ENCODE data around the gene OR6S1. TPM values are rescaled to one million over a fixed set of nuclear protein-coding genes. Genes with fewer than 3 reads are reported as not detected.
"Not testable (repeated sequence)": the region's sequence is repeated elsewhere in the genome, so short reads cannot be mapped to it uniquely, and the experiment has no call there.

OR6S1 gene
- total RNA-seq, 1 experiment from 2014 or later, result not detected

DNA sequence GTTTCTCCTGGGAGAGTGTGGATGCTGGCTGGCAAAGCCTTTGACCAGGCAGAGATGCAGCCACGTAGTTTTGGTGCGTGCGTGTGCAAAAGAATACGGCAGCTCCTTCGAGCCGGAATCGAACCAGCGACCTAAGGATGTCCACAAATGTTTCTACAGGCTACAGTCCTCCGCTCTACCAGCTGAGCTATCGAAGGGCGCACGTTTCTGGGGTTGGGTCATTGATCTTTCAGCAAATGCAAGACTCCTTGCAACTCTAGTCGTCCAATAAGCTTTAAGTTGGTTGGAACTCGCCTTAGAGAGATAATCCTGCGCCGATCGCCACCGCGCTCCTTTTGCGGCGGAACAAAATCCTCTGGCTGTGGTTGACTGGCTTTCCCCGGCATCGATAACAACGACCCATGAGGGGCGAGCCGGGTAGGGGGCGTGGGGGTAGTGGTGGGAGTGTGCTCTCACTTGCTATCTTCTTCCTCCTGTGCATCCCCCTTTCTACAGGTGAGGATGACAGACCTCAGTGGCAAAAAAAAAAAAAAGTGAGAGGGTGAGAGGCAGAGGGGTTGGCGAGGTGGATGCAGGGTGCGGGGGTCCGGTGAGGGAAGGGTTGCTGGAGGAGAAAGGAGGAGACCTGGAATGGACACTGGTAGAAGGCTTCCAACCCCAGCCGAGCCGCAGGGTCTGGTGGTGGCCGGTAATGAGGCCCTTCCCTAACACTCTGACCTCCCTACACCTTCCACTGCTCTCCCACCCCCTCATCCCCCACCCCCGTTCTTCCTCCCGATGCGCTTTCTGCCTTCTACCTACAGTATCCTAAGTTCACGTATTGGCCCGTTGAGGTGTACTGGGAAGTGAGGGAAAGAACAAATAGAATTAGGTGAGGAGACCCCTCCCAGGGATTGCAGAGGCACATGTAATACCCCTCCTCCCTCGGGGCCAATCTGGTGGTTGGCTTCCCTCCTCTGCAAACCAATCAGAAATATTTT, 11.8 kb upstream of the OR6S1 start:
- Histone ChIP-seq H3K27me3 (no peaks in the 10 kb centered on the region), H3K9me3 (no peaks in the 10 kb centered on the region), H3K36me3 (no peaks in the 10 kb centered on the region), H3K4me3 (peak overlapping the region; percentile 41)
- peak; percentile 74 for DNase-seq

DNA sequence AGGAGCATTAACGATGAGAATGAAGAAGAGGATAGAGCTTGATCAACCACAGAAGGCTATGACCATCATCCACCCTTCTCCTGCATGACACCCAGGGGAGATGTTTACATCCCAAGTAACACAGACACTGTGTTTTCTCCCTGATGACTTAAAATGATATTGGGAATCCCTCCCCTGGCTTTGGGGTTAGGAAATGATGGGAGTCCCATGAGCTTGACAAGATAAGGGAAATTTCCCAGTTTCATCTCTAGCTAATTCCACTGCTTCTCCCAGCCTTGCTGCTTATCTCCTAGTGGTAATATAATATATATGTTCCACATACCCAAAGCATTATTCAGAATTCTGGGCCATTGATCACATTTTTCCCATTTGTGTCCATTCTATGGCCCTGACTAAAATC, 4.0 kb upstream of the OR6S1 start:
- no peak for DNase-seq
- H3K9me3 ChIP-seq, result no peaks in the 10 kb centered on the region
- H3K36me3 ChIP-seq, result no peaks in the 10 kb centered on the region
- no peaks in the 10 kb centered on the region for H3K27me3 ChIP-seq
- H3K4me3 ChIP-seq, result no peak overlapping the region

DNA sequence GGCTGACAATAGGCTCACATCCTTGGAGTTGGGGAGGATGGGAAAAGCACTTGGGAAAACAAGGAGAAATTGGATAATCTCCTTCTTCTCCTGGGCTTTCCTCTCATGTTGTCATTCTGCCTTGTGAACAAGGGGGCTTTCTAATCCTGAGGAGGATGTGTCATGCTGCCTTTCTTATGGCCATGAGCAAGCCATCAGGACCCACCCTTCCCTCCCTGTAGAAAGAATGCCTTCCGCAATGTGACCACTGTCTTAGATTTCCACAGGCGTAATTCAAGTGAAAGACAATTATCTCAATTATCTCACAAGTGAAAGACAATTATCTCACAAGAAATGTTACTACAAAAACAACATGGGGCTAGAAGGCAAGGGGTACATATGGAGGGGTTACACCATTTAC, 3.0 kb upstream of the OR6S1 start:
- no peak for DNase-seq
- no peaks in the 10 kb centered on the region for H3K27me3 ChIP-seq
- H3K36me3 ChIP-seq, result no peaks in the 10 kb centered on the region
- no peaks in the 10 kb centered on the region for H3K9me3 ChIP-seq
- no peak overlapping the region for H3K4me3 ChIP-seq

DNA sequence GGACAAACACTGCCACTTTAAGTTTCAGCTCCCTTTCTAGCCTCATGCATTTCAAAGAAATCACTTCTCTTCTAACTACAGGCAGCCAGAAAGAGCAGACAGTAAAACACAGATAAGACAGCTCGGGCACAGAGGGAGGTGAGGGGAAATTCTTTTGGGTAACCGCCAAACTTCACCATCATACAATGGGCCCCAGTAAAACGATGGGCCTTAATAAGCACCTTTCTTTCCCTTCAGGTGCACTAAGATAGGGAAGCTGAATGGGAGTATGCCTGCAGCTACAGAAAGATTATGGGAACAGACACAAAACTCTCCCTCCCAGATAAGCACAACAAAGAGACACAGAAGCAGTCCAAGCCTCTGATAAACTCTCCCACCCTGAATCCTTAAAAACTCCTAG, 1.3 kb upstream of the OR6S1 start:
- not testable (repeated sequence) for H3K27me3 ChIP-seq, DNase-seq, H3K4me3 ChIP-seq

DNA sequence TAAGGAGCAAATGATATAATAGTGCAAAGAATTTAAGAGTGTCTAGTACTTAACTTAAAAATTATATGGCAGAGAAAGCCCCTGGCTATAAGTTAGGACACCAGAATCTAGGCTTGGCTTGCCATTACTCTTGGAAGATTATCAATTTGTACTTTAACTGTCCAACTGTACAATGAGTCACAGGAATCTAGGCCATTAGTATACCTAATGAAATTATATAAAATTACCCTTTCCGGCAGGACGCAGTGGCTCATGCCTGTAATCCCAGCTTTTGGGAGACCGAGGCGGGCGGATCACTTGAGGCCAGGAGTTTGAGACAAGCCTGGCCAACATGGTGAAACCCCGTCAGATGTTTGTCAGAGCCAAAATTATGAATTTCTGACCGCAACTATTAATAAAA, 691 bp upstream of the OR6S1 start:
- H3K36me3 ChIP-seq, result no peaks in the 10 kb centered on the region
- DNase-seq, result no peak
- no peaks in the 10 kb centered on the region for H3K9me3 ChIP-seq
- H3K27me3 ChIP-seq, result no peaks in the 10 kb centered on the region; the same call in 1 of the 2 replicates
- H3K4me3 ChIP-seq, result no peak overlapping the region

More for the DNA sequence above, 1.3 kb upstream of the OR6S1 start:
- not testable (repeated sequence) for H3K36me3 ChIP-seq, H3K9me3 ChIP-seq

DNA sequence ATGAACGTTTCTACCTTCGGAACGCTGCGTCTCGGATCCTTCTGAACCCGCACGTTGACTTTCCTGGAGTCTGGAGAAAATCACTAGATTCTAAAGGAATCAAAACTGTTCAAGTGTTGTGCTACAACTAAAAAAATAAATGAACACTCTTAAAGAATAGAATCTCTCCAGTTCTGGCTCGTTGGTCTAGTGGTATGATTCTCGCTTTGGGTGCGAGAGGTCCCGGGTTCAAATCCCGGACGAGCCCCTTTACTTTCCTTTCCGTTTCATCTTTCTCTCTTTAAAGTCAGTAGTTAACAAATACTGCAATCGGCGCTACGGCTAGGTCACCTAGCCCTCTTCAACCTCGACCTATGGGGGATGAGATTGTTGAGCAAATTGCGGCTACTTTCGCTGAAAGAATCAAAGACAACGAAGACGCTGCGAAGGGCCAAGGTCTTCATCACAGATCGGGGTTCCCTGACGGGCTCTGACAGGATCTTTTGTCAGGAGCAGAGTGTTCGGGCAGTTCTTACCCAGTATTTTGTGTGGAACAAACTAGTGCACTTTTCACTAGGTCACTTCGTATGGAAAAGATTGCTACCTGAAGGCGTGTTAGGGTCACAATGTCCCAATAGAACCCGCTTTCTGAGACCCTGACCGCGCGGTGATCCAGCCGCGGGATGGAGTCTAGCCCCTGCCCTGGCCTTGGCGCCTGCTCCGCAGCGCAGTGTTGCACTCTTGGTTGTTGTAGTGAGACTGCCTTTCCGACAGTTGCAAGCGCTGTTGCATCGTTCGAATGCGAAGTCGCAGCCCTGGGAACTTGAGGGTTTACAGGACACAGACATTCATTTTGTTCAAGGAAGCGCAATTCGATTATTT, 8.4 kb downstream of the OR6S1 start:
- H3K9me3 ChIP-seq, result no peaks in the 10 kb centered on the region
- no peaks in the 10 kb centered on the region; the same call in none of the 2 replicates for H3K27me3 ChIP-seq
- peak overlapping the region; percentile 55 for H3K4me3 ChIP-seq
- H3K36me3 ChIP-seq, result no peaks in the 10 kb centered on the region
- DNase-seq, result peak; percentile 82

DNA sequence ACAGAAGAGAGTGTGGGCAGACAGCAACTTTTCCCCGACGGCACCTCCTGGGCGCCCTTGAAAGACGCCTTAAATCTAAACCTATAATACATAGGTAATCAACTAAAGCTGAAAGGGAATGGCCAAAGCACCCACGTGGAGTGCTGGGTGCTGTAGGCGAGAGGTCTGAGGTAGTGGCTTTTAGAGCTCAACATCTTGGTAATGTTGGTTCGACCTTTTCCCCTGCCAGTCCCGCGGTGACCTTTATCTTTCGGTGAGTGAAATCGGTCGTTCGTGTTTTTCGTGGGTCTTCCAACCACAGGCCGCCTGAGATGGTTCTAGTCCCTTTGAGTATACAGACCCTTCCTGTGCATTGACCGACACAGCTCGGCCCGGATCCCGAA, 9.1 kb downstream of the OR6S1 start:
- peak overlapping the region; percentile 55 for H3K4me3 ChIP-seq
- no peaks in the 10 kb centered on the region for H3K36me3 ChIP-seq
- DNase-seq, result no peak
- no peaks in the 10 kb centered on the region for H3K9me3 ChIP-seq
- no peaks in the 10 kb centered on the region; the same call in none of the 2 replicates for H3K27me3 ChIP-seq

DNA sequence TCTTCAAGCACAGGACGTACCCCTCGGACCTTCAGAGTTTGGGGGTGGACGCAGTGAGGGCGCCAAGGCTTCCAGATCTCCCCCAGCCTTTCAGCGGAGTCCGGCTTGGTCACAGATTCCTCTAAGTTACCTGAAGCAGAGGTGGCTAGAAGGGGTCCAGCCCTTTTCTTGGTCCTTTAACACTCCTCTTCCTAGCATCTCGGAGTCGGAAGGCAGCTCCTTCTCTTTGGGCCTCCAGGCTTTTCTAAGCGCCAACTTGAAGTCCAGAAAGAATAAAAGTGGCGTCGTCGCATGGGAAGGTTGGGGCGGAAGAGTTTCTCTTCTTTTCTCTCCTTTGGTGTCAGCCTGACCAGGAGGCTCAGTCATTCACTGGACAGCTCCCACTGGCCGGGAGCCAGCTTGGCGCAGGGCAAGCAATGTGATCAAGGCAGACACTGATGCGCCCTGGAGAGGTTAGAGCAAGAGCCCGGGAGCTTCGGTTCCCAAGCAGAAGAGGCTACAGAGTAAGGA, 9.6 kb downstream of the OR6S1 start:
- Histone ChIP-seq H3K9me3 (no peaks in the 10 kb centered on the region), H3K36me3 (no peaks in the 10 kb centered on the region), H3K27me3 (no peaks in the 10 kb centered on the region; the same call in 1 of the 2 replicates), H3K4me3 (peak overlapping the region; percentile 55)
- DNase-seq, result peak; percentile 83

DNA sequence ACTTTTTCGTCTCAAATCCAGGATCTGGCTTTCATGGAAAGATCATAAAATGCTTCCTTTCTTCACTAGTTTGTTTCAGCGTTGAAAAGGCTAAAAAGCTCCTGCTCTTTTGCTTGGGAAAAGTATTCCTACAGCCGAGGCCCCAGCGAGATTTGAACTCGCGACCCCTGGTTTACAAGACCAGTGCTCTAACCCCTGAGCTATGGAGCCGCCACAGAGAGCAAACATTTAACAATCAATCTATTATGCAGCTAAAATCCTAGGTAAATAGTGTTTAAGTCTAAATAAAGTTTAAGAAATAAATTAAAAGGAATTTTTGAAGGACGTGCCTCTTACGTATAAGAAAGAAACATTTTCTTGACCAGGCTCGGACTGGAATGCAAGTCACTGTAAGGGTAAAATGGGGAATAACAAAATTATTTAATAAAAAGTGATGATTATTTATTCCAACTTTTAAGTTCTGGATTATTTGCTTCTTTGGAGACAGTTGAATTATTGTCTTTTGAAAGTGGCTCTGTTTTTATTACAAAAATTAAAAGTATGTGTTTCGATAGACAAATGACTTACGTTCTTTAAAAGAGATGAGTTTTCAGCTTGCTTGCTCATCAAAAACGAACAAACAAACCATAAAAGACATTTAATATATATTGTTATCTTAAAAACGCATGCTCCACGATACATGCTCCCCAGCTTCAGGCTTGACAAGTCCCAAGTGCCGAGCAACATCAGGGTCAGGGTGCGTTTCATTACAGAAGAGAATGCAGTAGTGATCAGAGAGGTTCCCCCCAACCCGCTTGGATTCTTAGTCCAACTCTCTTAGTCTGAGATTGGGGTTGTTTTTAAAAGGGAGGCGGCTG, 10.2 kb downstream of the OR6S1 start:
- H3K9me3 ChIP-seq, result no peaks in the 10 kb centered on the region
- H3K36me3 ChIP-seq, result no peaks in the 10 kb centered on the region
- no peaks in the 10 kb centered on the region; the same call in 1 of the 2 replicates for H3K27me3 ChIP-seq
- DNase-seq, result peak; percentile 48
- peak overlapping the region; percentile 55 for H3K4me3 ChIP-seq

DNA sequence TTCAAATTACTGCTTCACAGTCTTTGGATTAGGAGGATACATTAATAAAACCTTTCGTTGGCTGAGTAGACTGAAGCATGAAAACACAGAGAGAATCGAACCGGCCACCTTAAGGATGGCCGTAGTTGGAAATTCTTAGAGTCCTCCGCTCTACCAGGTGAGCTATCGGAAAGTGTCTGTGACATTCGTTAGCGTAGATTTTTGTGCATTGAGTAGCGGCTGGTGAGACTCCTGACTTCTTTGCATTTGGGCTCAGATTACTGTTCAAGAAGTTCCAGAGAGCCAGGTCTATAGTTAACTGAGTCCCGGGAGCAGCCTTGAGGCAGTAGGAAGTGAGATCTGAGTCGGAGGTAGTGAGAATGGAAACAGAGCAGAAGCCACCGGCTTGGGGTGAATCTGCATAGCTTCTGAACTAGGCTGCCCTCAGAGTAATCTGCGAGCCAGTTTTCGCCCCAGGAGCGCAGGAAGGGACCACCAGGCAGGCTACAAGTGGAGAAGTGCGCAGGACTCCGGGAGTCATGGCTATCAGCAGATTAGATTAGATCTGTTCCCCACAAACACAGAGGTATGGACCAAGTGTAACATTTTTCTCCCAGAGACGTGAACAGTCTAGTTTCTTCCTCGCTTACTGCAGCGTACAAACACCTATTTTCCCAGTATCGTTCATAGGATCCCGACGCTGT, 11.0 kb downstream of the OR6S1 start:
- DNase-seq, result peak; percentile 22
- H3K4me3 ChIP-seq, result peak overlapping the region; percentile 55
- H3K27me3 ChIP-seq, result no peaks in the 10 kb centered on the region; the same call in 1 of the 2 replicates
- no peaks in the 10 kb centered on the region for H3K9me3 ChIP-seq
- H3K36me3 ChIP-seq, result no peaks in the 10 kb centered on the region

DNA sequence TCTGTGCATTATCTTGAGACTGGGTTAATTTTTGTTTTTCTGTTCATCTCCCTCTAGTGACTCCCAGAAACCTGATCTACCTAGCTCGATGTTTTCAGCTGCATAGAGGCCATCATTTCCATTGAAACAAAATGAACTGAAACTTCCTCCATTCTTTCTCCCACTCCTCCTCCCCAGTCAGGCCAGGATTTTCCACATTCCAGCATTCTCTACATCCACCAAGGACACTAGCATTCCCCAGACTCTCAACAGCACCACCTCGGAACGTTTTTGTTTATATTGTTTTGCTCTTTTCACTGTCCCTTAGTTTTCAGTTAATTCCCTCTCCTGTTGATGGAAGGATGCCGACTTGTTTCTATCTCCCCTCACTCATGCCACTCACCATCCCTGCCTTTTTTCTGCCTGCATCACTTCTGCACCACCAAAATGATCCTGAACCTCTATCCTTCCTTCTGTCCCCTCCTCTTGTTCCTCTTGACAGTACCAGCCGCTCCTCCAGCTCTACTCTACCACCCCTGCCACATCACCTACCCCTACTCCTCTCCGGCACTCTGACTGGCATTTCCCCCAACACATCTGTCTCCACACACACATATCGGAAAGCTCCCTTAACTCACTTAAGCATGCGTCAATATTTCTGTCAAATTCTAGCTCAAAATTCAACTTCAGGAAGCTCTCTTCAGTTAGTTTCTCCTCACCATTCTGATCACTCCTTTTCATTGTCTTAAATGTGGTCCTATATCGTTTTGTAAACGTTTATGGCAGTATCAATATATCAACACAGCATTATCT, 13.2 kb downstream of the OR6S1 start:
- Histone ChIP-seq H3K27me3 (no peaks in the 10 kb centered on the region), H3K9me3 (no peaks in the 10 kb centered on the region), H3K4me3 (no peak overlapping the region), H3K36me3 (no peaks in the 10 kb centered on the region)
- DNase-seq, result no peak

DNA sequence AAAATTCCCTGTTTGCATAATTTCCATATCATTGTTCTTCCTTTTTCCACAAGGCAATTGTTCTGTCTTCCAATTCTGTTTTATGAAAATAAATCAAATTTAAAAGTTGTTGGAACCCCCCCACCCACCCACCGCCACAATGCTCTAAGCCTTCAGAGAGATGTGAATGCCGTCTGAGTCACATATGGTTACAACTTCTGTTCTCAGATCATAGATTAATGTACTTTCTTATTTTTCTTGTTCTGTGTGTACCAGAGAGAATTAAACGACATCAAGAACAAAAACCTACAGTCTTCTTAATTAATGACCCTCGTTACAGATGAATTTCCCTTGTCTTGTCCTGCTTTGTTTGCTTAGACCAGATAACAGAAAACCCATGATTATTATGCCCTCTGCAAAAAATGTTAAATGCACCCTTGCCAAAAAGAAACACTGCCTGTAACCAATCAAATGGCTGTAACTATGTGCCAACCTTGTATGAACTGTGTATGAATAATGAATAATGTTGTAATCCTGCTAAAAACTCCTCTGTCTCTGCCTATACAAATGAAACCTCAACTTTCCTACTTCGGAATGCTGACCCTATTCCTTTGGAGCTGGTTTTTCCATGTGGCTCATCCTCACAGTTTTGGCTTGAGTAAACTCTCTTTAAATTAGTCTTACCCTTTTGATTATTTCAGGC, 14.0 kb downstream of the OR6S1 start:
- Histone ChIP-seq H3K36me3 (no peaks in the 10 kb centered on the region), H3K27me3 (no peaks in the 10 kb centered on the region), H3K9me3 (no peaks in the 10 kb centered on the region), H3K4me3 (no peak overlapping the region)
- no peak for DNase-seq

DNA sequence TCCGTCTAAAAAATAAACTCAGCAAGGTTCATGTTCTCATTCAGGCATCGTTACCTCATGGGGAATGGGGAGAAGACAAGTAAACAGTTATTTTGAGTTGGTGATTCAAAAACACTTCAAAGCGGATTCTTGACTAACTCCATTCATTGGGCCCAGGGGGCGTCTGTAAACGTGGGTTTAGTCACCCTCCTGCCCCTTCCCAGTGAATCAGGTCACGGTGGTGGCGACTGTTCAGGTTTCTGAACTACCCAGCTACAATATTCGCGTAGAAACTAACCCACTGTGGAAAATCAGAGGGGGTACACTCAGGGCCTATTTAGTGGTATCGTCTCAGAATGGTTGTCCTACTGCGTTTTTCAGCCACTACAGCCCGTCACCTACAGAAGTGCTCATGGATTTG, 15.2 kb downstream of the OR6S1 start:
- H3K27me3 ChIP-seq, result no peaks in the 10 kb centered on the region
- no peaks in the 10 kb centered on the region for H3K36me3 ChIP-seq
- no peak for DNase-seq
- H3K4me3 ChIP-seq, result no peak overlapping the region
- H3K9me3 ChIP-seq, result no peaks in the 10 kb centered on the region

DNA sequence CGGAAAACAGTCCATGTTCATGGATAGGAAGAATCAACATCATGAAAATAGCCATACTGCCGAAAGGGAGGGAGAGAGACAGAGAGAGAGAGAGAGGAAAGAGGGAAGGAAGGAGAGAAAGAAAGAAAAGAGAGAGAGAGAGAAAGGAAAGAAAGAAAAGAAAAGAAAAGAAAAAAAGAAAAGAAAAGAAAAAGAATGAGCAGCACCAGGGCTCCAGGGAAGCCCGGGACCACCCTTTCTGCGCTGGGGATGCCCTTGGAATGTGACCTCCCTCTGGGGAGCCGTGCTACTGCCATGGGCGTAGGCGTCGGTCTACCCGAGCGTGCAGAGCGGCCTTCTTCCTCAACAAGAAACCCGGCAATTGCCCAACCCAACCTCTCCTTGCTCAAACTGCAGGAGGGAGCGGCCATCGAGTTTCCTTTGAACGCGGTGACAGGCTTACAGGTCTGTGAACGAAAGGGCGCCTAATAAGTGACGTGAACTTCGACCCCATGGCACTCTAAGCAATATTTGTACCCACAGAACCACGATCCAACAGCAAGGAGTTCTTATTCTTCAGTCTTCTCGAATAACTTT, 16.9 kb downstream of the OR6S1 start:
- Histone ChIP-seq H3K4me3 (peak overlapping the region; percentile 49), H3K9me3 (no peaks in the 10 kb centered on the region), H3K36me3 (no peaks in the 10 kb centered on the region), H3K27me3 (no peaks in the 10 kb centered on the region)
- peak; percentile 78 for DNase-seq
